Measurements from ENCODE around the gene STKLD1. TPM values are rescaled to one million over a fixed set of nuclear protein-coding genes. Genes with fewer than 3 reads are reported as not detected.

Gene STKLD1
- total and polyA plus RNA-seq, 9 of the 15 experiments (the other 6 are each of a cell fraction or from before 2014, with no cell fraction given): 0.10 to 0.65 (median 0.33) TPM; not detected in 2

- no peak for TF ChIP-seq FOXP4 (CRISPR knock-in tag; IDR thresholded peaks at IDR 0.05; ENCODE audit: borderline replicate concordance)
- TF ChIP-seq ZNF780A (CRISPR knock-in tag; IDR thresholded peaks at IDR 0.05): no peak
- no peak for TF ChIP-seq U2AF1 (optimal IDR thresholded peaks at IDR 0.05; ENCODE audit: low read depth, low read length)
- TF ChIP-seq GATAD2B (IDR thresholded peaks at IDR 0.05; ENCODE audit: borderline replicate concordance): peak; percentile 69; the same call in 1 of the 2 replicates
- peak; percentile 81; the same call in 1 of the 2 replicates for TF ChIP-seq BRD4 (IDR thresholded peaks at IDR 0.05)
- no peak for TF ChIP-seq HMG20B (CRISPR knock-in tag; IDR thresholded peaks at IDR 0.05)
- TF ChIP-seq SLC30A9 (CRISPR knock-in tag; IDR thresholded peaks at IDR 0.05): no peak
- TF ChIP-seq SRSF1 (IDR thresholded peaks at IDR 0.05; ENCODE audit: low read depth, low read length): no peak
- TF ChIP-seq ZNF511 (CRISPR knock-in tag; IDR thresholded peaks at IDR 0.05): no peak
- TF ChIP-seq PPARD (CRISPR knock-in tag; IDR thresholded peaks at IDR 0.05): no peak
- TF ChIP-seq FOXA3 (CRISPR knock-in tag; conservative IDR thresholded peaks at IDR 0.05 in 1 of 2, IDR thresholded peaks at IDR 0.05 in 1 of 2): peak in 1 of 2 experiments; percentile 15; a peak in 1 of 4 replicates
- TF ChIP-seq NELFE (IDR thresholded peaks at IDR 0.05; ENCODE audit: insufficient read depth, insufficient read length): no peak
- no peak for TF ChIP-seq IFI16 (CRISPR knock-in tag; IDR thresholded peaks at IDR 0.05)
- TF ChIP-seq HDAC1 (IDR thresholded peaks at IDR 0.05): peak; percentile 56 to 98; a peak in 3 of 4 replicates
- peak; percentile 80; the same call in 1 of the 2 replicates for TF ChIP-seq NBN (IDR thresholded peaks at IDR 0.05; ENCODE audit: low read depth)
- peak; percentile 93 for TF ChIP-seq ZC3H11A (IDR thresholded peaks at IDR 0.05; ENCODE audit: low read depth, low read length)
- no peak for TF ChIP-seq SREBF1 (IDR thresholded peaks at IDR 0.05; ENCODE audit: borderline replicate concordance, low read depth, low read length)
- TF ChIP-seq CBX3 (IDR thresholded peaks at IDR 0.05; ENCODE audit: borderline replicate concordance in 1 of 2, low read length in 2 of 2): no peak; a peak in 1 of 3 replicates
- no peak for TF ChIP-seq KDM2B (CRISPR knock-in tag; IDR thresholded peaks at IDR 0.05)
- TF ChIP-seq NR2C1 (IDR thresholded peaks at IDR 0.05): peak; percentile 96
- peak; percentile 97 for TF ChIP-seq NR2C1 (tag; IDR thresholded peaks at IDR 0.05)
- TF ChIP-seq ZNF77 (CRISPR knock-in tag; IDR thresholded peaks at IDR 0.05): no peak
- TF ChIP-seq HIVEP1 (CRISPR knock-in tag; IDR thresholded peaks at IDR 0.05): no peak
- TF ChIP-seq, protein P1, sequence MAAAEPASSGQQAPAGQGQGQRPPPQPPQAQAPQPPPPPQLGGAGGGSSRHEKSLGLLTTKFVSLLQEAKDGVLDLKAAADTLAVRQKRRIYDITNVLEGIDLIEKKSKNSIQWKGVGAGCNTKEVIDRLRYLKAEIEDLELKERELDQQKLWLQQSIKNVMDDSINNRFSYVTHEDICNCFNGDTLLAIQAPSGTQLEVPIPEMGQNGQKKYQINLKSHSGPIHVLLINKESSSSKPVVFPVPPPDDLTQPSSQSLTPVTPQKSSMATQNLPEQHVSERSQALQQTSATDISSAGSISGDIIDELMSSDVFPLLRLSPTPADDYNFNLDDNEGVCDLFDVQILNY (CRISPR knock-in tag; IDR thresholded peaks at IDR 0.05): no peak
- no peak for TF ChIP-seq SAFB (IDR thresholded peaks at IDR 0.05; ENCODE audit: borderline replicate concordance, low read depth, low read length)
- peak; percentile 94 for TF ChIP-seq RBBP5 (IDR thresholded peaks at IDR 0.05; ENCODE audit: borderline replicate concordance, insufficient read depth, low read length, poor library complexity, severe bottlenecking)
Measured at GRCh38 chr9:133417541-133418461, 41.6 kb downstream of the STKLD1 start, which contains the start of gene REXO4 (continued).

Data from K562 (cell line).